GM19397 (cell line): ENCODE measurements around the gene VASH2.
A peak's percentile ranks its signal among the peaks of the same experiment; 100 is the strongest.

Source experiments
- ATAC-seq: cut with Tn5 transposase; IDR thresholded peaks from one replicate; pipeline ENCODE4 v1.9.1; 2021; ENCODE audit warnings: mild to moderate bottlenecking, moderate library complexity; ENCODE audit not compliant: unreplicated experiment

The VASH2 gene

GRCh38 chr1:212928323-212929291 lies 21.7 kb upstream of the VASH2 start:
- peak; percentile 48 for ATAC-seq

- no peak for ATAC-seq
These were observed 19.2 kb upstream of the VASH2 start for GRCh38 chr1:212930986-212931678.

- ATAC-seq: no peak
These were observed 16.4 kb upstream of the VASH2 start for GRCh38 chr1:212933815-212934471.

- no peak for ATAC-seq
These were observed 14.9 kb upstream of the VASH2 start for GRCh38 chr1:212935387-212935981.

GRCh38 chr1:212937034-212937433 lies 13.3 kb upstream of the VASH2 start:
- ATAC-seq: no peak

- no peak for ATAC-seq
These were observed 11.5 kb upstream of the VASH2 start for GRCh38 chr1:212938846-212939245.

- no peak for ATAC-seq
These were observed 8.9 kb upstream of the VASH2 start for GRCh38 chr1:212941452-212941851.

- ATAC-seq: no peak
These were observed 7.5 kb upstream of the VASH2 start for GRCh38 chr1:212942679-212943392.

GRCh38 chr1:212943393-212943710 lies 7.0 kb upstream of the VASH2 start:
- no peak for ATAC-seq

- ATAC-seq: no peak
These were observed 6.0 kb upstream of the VASH2 start for GRCh38 chr1:212944229-212944901.

- no peak for ATAC-seq
These were observed 5.3 kb upstream of the VASH2 start for GRCh38 chr1:212945056-212945455.

- ATAC-seq: no peak
These were observed 4.7 kb upstream of the VASH2 start for GRCh38 chr1:212945463-212946160.

- no peak for ATAC-seq
These were observed 3.5 kb upstream of the VASH2 start for GRCh38 chr1:212946872-212947271.

GRCh38 chr1:212949771-212950170 lies 570 bp upstream of the VASH2 start:
- ATAC-seq: no peak

GRCh38 chr1:212951126-212951946 lies 995 bp downstream of the VASH2 start:
- ATAC-seq: no peak

GRCh38 chr1:212951947-212952640 lies 1.8 kb downstream of the VASH2 start:
- ATAC-seq: no peak

- no peak for ATAC-seq
These were observed 2.3 kb downstream of the VASH2 start for GRCh38 chr1:212952641-212952976.

GRCh38 chr1:212953321-212953720 lies 3.0 kb downstream of the VASH2 start:
- no peak for ATAC-seq
